Stimulated activated CD8-positive, alpha-beta memory T cell treated with anti-CD3 and anti-CD28 coated beads, Interleukin-12 subunit alpha, Interleukin-12 subunit beta, amount 100 ng/mL, for 4 hours (primary cell): ENCODE data around the gene HELLS.
"Not testable (repeated sequence)": the region's sequence is repeated elsewhere in the genome, so short reads cannot be mapped to it uniquely, and the experiment has no call there.

ENCODE experiments used
- DNase-seq: peaks from one replicate; pipeline ENCODE4 v3.0.0-alpha.2; 2020; ENCODE audit warnings: low read depth

Gene HELLS

GRCh38 chr10:94545391-94546048 is at the start of gene HELLS:
Gene HELLS, plus strand, starts transcription at chr10:94545788. Its CDS starts 134 bp downstream, at chr10:94545922.
- peak; percentile 50 for DNase-seq

GRCh38 chr10:94496010-94496409 is 49.6 kb upstream of the HELLS start:
- no peak for DNase-seq

- no peak for DNase-seq
Measured at GRCh38 chr10:94496646-94497045, 48.9 kb upstream of the HELLS start.

- DNase-seq: no peak
Measured at GRCh38 chr10:94500063-94500462, 45.5 kb upstream of the HELLS start.

- no peak for DNase-seq
Measured at GRCh38 chr10:94521276-94522250, 24.0 kb upstream of the HELLS start.

GRCh38 chr10:94524146-94524545 is 21.4 kb upstream of the HELLS start:
- DNase-seq: no peak

- DNase-seq: no peak
Measured at GRCh38 chr10:94524711-94525110, 20.9 kb upstream of the HELLS start.

- not testable (repeated sequence) for DNase-seq
Measured at GRCh38 chr10:94531550-94531949, 14.0 kb upstream of the HELLS start.

- no peak for DNase-seq
Measured at GRCh38 chr10:94533027-94533426, 12.6 kb upstream of the HELLS start.

- not testable (repeated sequence) for DNase-seq
Measured at GRCh38 chr10:94542282-94542681, 3.3 kb upstream of the HELLS start.

- DNase-seq: no peak
Measured at GRCh38 chr10:94546049-94546900, 687 bp downstream of the HELLS start.

- no peak for DNase-seq
Measured at GRCh38 chr10:94546901-94547185, 1.3 kb downstream of the HELLS start.

- no peak for DNase-seq
Measured at GRCh38 chr10:94549221-94549620, 3.6 kb downstream of the HELLS start.

GRCh38 chr10:94567714-94568307 is 22.2 kb downstream of the HELLS start:
- not testable (repeated sequence) for DNase-seq

- no peak for DNase-seq
Measured at GRCh38 chr10:94571081-94571480, 25.5 kb downstream of the HELLS start.

GRCh38 chr10:94571528-94571927 is 25.9 kb downstream of the HELLS start:
- DNase-seq: no peak

GRCh38 chr10:94578790-94579189 is 33.2 kb downstream of the HELLS start:
- no peak for DNase-seq

GRCh38 chr10:94583124-94583523 is 37.5 kb downstream of the HELLS start:
- DNase-seq: no peak

- no peak for DNase-seq
Measured at GRCh38 chr10:94591461-94592205, 46.0 kb downstream of the HELLS start.

GRCh38 chr10:94602729-94603515 is 57.3 kb downstream of the HELLS start:
- DNase-seq: no peak
